Esophagus (tissue), 2 donors: ENCODE results near the gene SCMH1. TPM values are rescaled to one million over a fixed set of nuclear protein-coding genes. Genes with fewer than 3 reads are reported as not detected.
A peak's percentile ranks its signal among the peaks of the same experiment; 100 is the strongest.

ENCODE experiments used
- H3K27ac ChIP-seq, 2 donors: one replicate each; pipeline ENCODE4 v1.5.1; 2013; ENCODE audit warnings: low read depth in 2 of 2, mild to moderate bottlenecking in 2 of 2, inconsistent platforms in 1 of 2, low read length in 1 of 2, moderate library complexity in 1 of 2
- H3K27me3 ChIP-seq, 2 donors: one replicate each; pipeline ENCODE4 v1.6.1; 2013; ENCODE audit warnings: low read length in 2 of 2, control low read depth in 1 of 2, mild to moderate bottlenecking in 1 of 2; ENCODE audit not compliant: insufficient read depth in 2 of 2, control insufficient read depth in 1 of 2
- H3K36me3 ChIP-seq, 2 donors: one replicate each; pipeline ENCODE4 v1.6.1; 2013; ENCODE audit warnings: low read length in 1 of 2; ENCODE audit not compliant: control insufficient read depth in 2 of 2, insufficient read depth in 2 of 2
- H3K4me1 ChIP-seq, 2 donors: one replicate each; pipeline ENCODE4 v1.6.1; 2013; ENCODE audit warnings: low read length in 1 of 2; ENCODE audit not compliant: control insufficient read depth in 2 of 2, insufficient read depth in 2 of 2
- H3K4me3 ChIP-seq, 2 donors: one replicate each; pipeline ENCODE4 v1.5.1; 2013; ENCODE audit warnings: low read length in 2 of 2, mild to moderate bottlenecking in 2 of 2, low read depth in 1 of 2, moderate library complexity in 1 of 2
- H3K9me3 ChIP-seq, 2 donors: one replicate each; pipeline ENCODE4 v1.6.1; 2013; ENCODE audit warnings: mild to moderate bottlenecking in 2 of 2, low read depth in 1 of 2, low read length in 1 of 2, moderate library complexity in 1 of 2; ENCODE audit not compliant: control insufficient read depth in 2 of 2, insufficient read depth in 1 of 2
- WGBS, 2 donors: extraction: QIAGEN DNeasy Blood & Tissue Kit; methylation state at CpG; one replicate each; pipeline ENCODE4 v1.1.7; 2013; 5-methylcytosine and 5-hydroxymethylcytosine counted together
- polyA plus RNA-seq, 2 donors: library from polyadenylated mRNA; stranded (reverse); fragments of 200-250 nt; gene quantifications; one replicate each; pipeline ENCODE4 v1.2.3, GENCODE V29; 2013
- donor health status: healthy with polysubstance abuse.
- donor health status: Bipolar disorder and iron deficiency.

The SCMH1 gene
- polyA plus RNA-seq, 2 donors = 11.1 to 12.8 TPM

DNA sequence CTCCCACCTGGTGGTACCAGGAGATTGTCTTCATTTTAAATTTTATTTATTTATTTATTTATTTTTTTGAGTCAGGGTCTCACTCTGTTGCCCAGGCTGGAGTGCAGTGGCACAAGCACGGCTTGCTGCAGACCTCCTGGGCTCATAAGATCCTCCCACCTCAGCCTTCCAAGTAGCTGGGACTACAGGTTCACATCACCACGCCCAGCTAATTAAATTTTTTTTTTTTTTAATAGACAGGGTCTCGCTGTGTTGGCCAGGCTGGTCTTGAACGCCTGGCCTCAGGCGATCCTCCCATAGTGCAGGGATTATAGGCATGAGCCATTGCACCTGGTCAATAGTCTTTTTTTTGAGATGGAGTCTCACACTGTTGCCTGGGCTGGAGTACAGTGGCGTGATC lies 229.1 kb downstream of the SCMH1 start:
- no peaks in the 10 kb centered on the region for H3K9me3 ChIP-seq
- H3K27ac ChIP-seq = no peak overlapping the region
- H3K4me3 ChIP-seq = no peak overlapping the region
- H3K36me3 ChIP-seq = peaks cover 12 to 34% of the 10 kb centered on the region in 2 donors
- H3K4me1 ChIP-seq = no peaks in the 10 kb centered on the region
- WGBS, 2 donors = 86 to 89% methylated on average over 6 of the region's 6 CpGs
- H3K27me3 ChIP-seq = no peaks in the 10 kb centered on the region

DNA sequence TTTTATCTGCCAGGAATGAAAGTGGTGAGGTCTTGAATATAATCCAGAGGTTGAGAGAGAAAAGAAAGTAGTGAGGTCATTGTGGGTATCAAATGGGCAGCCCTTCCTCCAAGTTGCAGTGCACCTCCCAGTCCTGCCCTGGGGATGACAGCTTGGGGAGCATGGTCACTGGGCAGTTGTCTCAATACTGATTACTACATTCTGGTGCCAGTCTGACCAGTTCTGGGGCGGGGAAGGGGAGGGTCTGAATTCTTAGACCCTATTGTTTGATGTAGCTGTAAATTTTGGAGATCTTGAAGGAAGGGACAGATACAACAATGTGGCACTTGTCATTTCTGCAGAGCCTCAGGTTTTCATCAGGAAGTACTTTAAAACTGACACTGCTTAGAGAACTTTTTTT lies 231.8 kb downstream of the SCMH1 start:
- Histone ChIP-seq H3K36me3 (peaks cover 9 to 29% of the 10 kb centered on the region in 2 donors), H3K4me3 (no peak overlapping the region), H3K27ac (no peak overlapping the region), H3K27me3 (no peaks in the 10 kb centered on the region), H3K9me3 (no peaks in the 10 kb centered on the region), H3K4me1 (peaks cover 0 to 7% of the 10 kb centered on the region in 2 donors)
- 83 to 90% methylated on average over 1 of the region's 1 CpG for WGBS, 2 donors

DNA sequence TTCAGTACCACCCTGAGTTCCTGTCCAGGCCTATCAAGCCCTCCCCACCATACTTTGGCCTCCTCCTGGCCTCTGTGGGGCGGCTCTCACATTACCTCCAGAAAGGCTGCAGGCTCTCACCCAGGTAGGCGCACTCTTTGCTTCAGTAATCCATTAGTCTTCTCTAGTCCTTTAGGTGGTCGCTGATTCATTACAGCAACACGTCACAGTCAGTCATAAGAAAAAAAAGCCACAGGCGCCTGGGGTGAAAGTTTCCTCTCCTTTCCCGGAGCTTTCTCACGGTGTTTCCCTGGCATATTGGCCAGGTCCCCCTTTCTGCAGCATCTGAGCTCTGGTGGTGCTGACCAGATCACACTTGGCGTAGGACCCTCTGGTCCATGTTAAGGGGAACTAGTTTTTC lies 232.6 kb downstream of the SCMH1 start:
- H3K27ac ChIP-seq = no peak overlapping the region
- no peak overlapping the region for H3K4me3 ChIP-seq
- H3K4me1 ChIP-seq = peaks cover 0 to 7% of the 10 kb centered on the region in 2 donors
- H3K9me3 ChIP-seq = no peaks in the 10 kb centered on the region
- peaks cover 9 to 29% of the 10 kb centered on the region in 2 donors for H3K36me3 ChIP-seq
- 89 to 90% methylated on average over 8 of the region's 8 CpGs for WGBS, 2 donors
- no peaks in the 10 kb centered on the region for H3K27me3 ChIP-seq

DNA sequence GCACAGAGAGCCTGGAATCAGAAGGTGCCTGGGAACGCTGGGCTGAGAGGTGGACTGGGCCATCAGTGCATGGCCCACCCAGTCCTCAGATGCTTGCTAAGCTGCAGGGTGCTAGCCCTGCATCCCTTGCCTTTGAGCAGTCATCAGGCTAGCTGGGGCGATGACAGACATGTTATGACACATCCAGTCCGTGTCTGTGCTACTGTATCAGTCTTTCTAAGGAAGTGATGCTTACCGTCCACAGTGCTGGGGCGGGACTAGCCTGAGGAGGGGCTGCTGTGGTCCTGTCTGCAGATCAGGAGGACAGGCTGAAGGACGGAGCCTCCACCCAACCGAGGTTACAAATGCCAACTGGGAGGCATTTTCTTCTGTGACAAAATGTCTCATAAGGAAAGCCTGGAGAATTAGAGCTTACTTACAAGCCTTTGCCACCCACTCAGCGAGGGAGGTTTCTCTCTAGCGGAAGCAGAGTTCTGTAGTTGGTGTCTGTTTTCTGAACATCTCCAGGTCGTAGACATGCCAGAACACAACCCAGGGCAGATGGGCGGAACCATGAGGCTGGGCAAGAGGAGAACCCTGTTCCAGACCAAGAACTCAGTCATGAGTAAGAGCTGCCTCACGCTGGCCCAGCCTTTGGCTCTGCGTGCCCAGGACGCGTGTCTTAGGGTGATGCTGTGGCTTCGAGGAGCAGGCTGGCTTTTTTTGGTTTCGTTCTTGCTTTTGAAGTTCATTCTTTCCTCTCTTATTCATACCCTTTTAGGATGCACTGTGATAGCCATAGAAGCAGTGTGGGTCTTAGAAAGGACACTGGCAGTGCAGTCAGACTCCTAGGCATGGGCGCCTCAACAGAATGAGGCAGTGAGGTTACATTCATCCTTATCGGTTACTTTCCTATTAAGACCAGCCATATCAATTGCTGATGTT lies 234.9 kb downstream of the SCMH1 start:
- H3K9me3 ChIP-seq = no peaks in the 10 kb centered on the region
- WGBS, 2 donors = 63 to 76% methylated on average over 19 of the region's 19 CpGs
- no peak overlapping the region for H3K4me3 ChIP-seq
- no peaks in the 10 kb centered on the region for H3K27me3 ChIP-seq
- peaks cover 9 to 29% of the 10 kb centered on the region in 2 donors for H3K36me3 ChIP-seq
- peak overlapping the region; percentile 51 to 86 for H3K27ac ChIP-seq
- H3K4me1 ChIP-seq = peaks cover 0 to 13% of the 10 kb centered on the region in 2 donors

DNA sequence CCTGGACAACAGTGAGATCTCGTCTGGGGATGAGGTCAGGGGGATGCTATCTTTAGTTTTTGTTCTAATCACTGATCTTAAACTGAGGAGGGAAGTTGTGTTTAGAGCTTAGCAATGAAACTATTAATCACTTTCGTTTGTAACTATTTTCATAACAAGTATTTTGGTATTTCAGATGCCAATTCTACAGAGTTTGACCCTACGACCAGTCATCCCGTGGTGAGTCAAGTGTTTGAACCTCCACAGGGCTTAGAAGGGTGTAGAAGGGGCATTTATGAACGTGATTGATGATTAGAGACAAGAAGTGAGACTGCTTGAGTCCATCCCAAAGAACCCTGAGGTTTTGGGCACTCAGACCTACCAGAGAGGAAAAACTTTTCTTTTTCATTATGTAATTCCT lies 236.2 kb downstream of the SCMH1 start:
- H3K36me3 ChIP-seq = peaks cover 9 to 25% of the 10 kb centered on the region in 2 donors
- H3K27ac ChIP-seq = no peak overlapping the region
- peaks cover 0 to 13% of the 10 kb centered on the region in 2 donors for H3K4me1 ChIP-seq
- 80 to 86% methylated on average over 5 of the region's 5 CpGs for WGBS, 2 donors
- H3K4me3 ChIP-seq = no peak overlapping the region
- H3K27me3 ChIP-seq = no peaks in the 10 kb centered on the region
- no peaks in the 10 kb centered on the region for H3K9me3 ChIP-seq

DNA sequence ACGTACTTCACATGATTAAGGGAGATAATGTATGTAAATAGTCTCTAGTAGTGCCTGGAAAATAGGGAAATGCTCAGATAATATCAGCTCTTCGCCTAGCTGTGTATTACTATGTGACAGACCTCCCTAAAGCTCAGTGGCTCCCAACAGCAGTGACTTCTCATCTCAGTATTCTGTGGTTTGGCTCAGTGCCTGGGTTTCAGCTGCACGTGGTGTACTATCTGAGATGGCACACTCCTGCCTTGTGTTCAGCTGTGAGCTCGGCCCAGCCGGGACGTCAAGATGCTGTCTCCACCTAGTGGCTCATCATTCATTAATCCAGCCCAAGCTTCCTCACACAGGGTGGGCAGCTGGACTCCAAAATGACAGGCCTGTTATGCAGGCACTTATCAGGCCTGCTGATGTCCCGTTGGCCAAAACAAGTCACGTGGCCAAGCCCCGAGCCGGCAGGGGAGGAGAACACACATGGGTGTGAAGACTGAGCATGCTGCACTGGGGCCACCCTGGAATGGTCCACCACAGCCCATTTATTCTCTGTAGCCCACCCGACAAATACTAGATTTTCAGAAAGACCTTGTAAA lies 238.4 kb downstream of the SCMH1 start:
- Histone ChIP-seq H3K36me3 (peaks cover 6 to 20% of the 10 kb centered on the region in 2 donors), H3K4me1 (peaks cover 0 to 13% of the 10 kb centered on the region in 2 donors), H3K27me3 (no peaks in the 10 kb centered on the region), H3K9me3 (no peaks in the 10 kb centered on the region), H3K4me3 (no peak overlapping the region), H3K27ac (peak overlapping the region in 1 of 2 donors; percentile 22)
- whole genome bisulfite sequencing, 2 donors = 38 to 43% methylated on average over 11 of the region's 11 CpGs

DNA sequence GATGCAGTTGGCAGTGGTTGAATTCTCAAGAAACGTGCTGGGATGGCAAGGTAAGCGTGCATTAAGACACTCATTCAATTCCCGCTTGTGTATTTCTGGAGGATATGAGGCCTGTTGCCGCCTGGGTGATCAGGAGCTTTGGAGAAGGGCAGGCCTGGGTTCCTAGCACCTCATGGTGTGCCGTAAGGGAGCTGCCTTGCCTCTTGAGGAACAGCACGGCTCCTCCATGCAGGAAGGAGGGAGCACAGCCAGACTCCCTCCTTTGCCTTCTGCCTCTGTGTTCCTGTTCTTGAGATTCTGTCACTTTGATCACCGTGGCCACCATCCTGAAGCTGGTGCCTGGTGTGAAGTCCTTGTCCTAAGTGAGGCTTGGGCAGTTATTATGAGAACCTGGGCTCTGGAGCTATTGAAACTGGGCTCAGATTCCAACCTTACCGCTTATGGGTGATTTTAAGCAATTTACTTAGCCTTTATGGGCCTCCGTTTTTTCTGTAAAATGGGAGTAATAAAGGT lies 238.9 kb downstream of the SCMH1 start:
- Histone ChIP-seq H3K4me1 (peaks cover 0 to 13% of the 10 kb centered on the region in 2 donors), H3K9me3 (no peaks in the 10 kb centered on the region), H3K27ac (peak overlapping the region; percentile 11 to 24), H3K36me3 (peaks cover 9 to 16% of the 10 kb centered on the region in 2 donors), H3K27me3 (no peaks in the 10 kb centered on the region), H3K4me3 (no peak overlapping the region)
- WGBS, 2 donors = 85% methylated on average over 9 of the region's 9 CpGs

DNA sequence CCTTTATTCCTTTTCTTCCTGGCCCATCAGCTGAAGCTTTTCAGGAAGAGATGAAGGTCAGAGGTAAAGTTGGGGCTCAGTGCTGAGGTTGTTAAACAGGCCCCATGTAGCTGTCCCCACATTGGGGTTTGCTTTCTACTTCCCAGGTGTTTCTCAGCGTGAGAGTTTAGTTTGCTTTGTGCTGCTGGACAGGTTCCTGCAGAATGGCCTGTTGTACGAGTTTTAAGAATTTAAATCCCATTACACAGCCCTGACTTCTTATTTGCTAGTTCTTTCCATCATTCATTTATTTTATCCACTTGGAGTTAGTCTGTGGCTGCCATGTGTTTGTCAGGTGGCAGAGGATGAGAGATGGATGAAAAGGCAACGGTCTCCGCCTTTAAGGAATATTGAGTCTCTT lies 243.4 kb downstream of the SCMH1 start:
- H3K27me3 ChIP-seq = no peaks in the 10 kb centered on the region
- peaks cover 14 to 16% of the 10 kb centered on the region in 2 donors for H3K36me3 ChIP-seq

DNA sequence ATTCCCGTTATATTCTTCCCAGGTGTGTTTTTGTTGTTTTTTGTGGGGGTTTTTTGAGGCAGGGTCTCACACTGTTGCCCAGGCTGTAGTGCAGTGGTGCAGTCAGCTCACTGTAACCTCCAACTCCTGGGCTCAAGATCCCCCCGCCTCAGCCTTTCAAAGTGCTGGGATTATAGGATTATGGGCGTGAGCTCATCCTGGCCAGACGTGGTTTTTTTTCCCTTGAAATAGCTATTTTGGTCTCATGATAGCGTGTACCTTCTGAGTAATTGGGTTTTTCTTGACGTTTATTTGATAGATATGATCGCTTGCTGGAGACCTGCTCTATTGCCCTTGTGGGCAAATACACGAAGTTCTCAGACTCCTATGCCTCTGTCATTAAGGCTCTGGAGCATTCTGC lies 245.0 kb downstream of the SCMH1 start:
- 87 to 88% methylated on average over 8 of the region's 8 CpGs for WGBS, 2 donors

More for the DNA sequence above, 243.4 kb downstream of the SCMH1 start:
- 84 to 90% methylated on average over 4 of the region's 4 CpGs for WGBS, 2 donors
- Histone ChIP-seq H3K27ac (peak overlapping the region in 1 of 2 donors; percentile 43), H3K4me3 (no peak overlapping the region), H3K9me3 (no peaks in the 10 kb centered on the region), H3K4me1 (peaks cover 0 to 4% of the 10 kb centered on the region in 2 donors)

More for the DNA sequence above, 245.0 kb downstream of the SCMH1 start:
- H3K9me3 ChIP-seq = no peaks in the 10 kb centered on the region
- H3K27ac ChIP-seq = no peak overlapping the region
- no peaks in the 10 kb centered on the region for H3K4me1 ChIP-seq
- H3K36me3 ChIP-seq = peaks cover 12 to 21% of the 10 kb centered on the region in 2 donors
- no peaks in the 10 kb centered on the region for H3K27me3 ChIP-seq
- H3K4me3 ChIP-seq = no peak overlapping the region
